Measurements from ENCODE around the gene TNS1. TPM values are rescaled to one million over a fixed set of nuclear protein-coding genes. Genes with fewer than 3 reads are reported as not detected.

Gene TNS1
- total RNA-seq, 1 experiment from 2014 or later, result not detected

GRCh38 chr2:218017211-218018053 lies 14.6 kb upstream of the TNS1 start:
- DNase-seq (ENCODE audit: extremely low read depth, low read depth), result no peak

- no peak for DNase-seq (ENCODE audit: extremely low read depth, low read depth)
These were observed 14.0 kb upstream of the TNS1 start for GRCh38 chr2:218016810-218017209.

GRCh38 chr2:218015586-218016521 lies 13.1 kb upstream of the TNS1 start:
- no peak for DNase-seq (ENCODE audit: extremely low read depth, low read depth)

- no peak for DNase-seq (ENCODE audit: extremely low read depth, low read depth)
These were observed 12.2 kb upstream of the TNS1 start for GRCh38 chr2:218014706-218015585.

GRCh38 chr2:218013289-218013688 lies 10.5 kb upstream of the TNS1 start:
- DNase-seq (ENCODE audit: extremely low read depth, low read depth), result no peak

- DNase-seq (ENCODE audit: extremely low read depth, low read depth), result no peak
These were observed 9.5 kb upstream of the TNS1 start for GRCh38 chr2:218012284-218012683.

- DNase-seq (ENCODE audit: extremely low read depth, low read depth), result no peak
These were observed 8.9 kb upstream of the TNS1 start for GRCh38 chr2:218011653-218012040.

- DNase-seq (ENCODE audit: extremely low read depth, low read depth), result no peak
These were observed 8.3 kb upstream of the TNS1 start for GRCh38 chr2:218010984-218011652.

- peak; percentile 28 for DNase-seq (ENCODE audit: extremely low read depth, low read depth)
These were observed 7.6 kb upstream of the TNS1 start for GRCh38 chr2:218010140-218010983.

GRCh38 chr2:218009765-218010139 lies 7.0 kb upstream of the TNS1 start:
- no peak for DNase-seq (ENCODE audit: extremely low read depth, low read depth)

- no peak for DNase-seq (ENCODE audit: extremely low read depth, low read depth)
These were observed 6.4 kb upstream of the TNS1 start for GRCh38 chr2:218009231-218009630.

GRCh38 chr2:218008060-218009040 lies 5.6 kb upstream of the TNS1 start:
- no peak for DNase-seq (ENCODE audit: extremely low read depth, low read depth)

GRCh38 chr2:218006741-218007140 lies 3.9 kb upstream of the TNS1 start:
- DNase-seq (ENCODE audit: extremely low read depth, low read depth), result no peak

GRCh38 chr2:218005486-218005885 lies 2.7 kb upstream of the TNS1 start:
- no peak for DNase-seq (ENCODE audit: extremely low read depth, low read depth)

- no peak for DNase-seq (ENCODE audit: extremely low read depth, low read depth)
These were observed 2.2 kb upstream of the TNS1 start for GRCh38 chr2:218005028-218005427.

- no peak for DNase-seq (ENCODE audit: extremely low read depth, low read depth)
These were observed 1.2 kb upstream of the TNS1 start for GRCh38 chr2:218003981-218004419.

- no peak for DNase-seq (ENCODE audit: extremely low read depth, low read depth)
These were observed 618 bp upstream of the TNS1 start for GRCh38 chr2:218003281-218003944.
